GM12878 (cell line): ENCODE measurements around the gene TMEM128. TPM values are rescaled to one million over a fixed set of nuclear protein-coding genes. Genes with fewer than 3 reads are reported as not detected.

ENCODE experiments used
- ATAC-seq: fragments of 200-7000 bp; cut with Tn5 transposase; 3 replicates; pipeline ENCODE4 v1.9.1; 2020; ENCODE audit warnings: mild to moderate bottlenecking, moderate library complexity
- BruUV-seq: library from RNA; stranded (reverse); fragments of 400-500 nt; replicated peaks from 2 replicates; lab custom pipeline; 2021; lab: Mats Ljungman, UMichigan
- CTCF ChIA-PET: fragments of 300-600 bp; sonication (Branson Sonifier 250); formaldehyde crosslinking; extraction: SDS; loops from one replicate; lab custom pipeline; 2021; ENCODE audit warnings: inconsistent platforms; lab: Yijun Ruan, JAX
- POLR2A ChIA-PET: fragments of 350-600 bp; formaldehyde crosslinking; extraction: SDS; loops from one replicate; lab custom pipeline; 2021; ENCODE audit warnings: inconsistent platforms; lab: Charles Lee
- RAD21 ChIA-PET: fragments of 300-600 bp; sonication (Branson Sonifier 250); formaldehyde crosslinking; loops from one replicate; lab custom pipeline; 2023; ENCODE audit warnings: antibody characterized with exemption; ENCODE audit not compliant: unreplicated experiment; lab: Charles Lee
- SMC1A ChIA-PET: fragments of 300-600 bp; sonication (Branson Sonifier 250); formaldehyde crosslinking; loops from one replicate; lab custom pipeline; 2023; ENCODE audit not compliant: unreplicated experiment, uncharacterized antibody; lab: Charles Lee
- DNase-seq: peaks from one replicate; pipeline ENCODE4 v3.0.0-alpha.2; 2011; ENCODE audit warnings: low read depth, low spot score
- FAIRE-seq: peaks from 3 replicates; lab custom pipeline; 2011; peaks lifted over from hg19 to GRCh38; lab: Jason Lieb, UNC
- H2AFZ ChIP-seq: 2 replicates; pipeline ENCODE4 v1.6.0; 2011; ENCODE audit warnings: low read depth, low read length, control low read depth; ENCODE audit not compliant: control insufficient read depth
- H3K27ac ChIP-seq: 2 replicates; pipeline ENCODE4 v1.5.1; 2011; ENCODE audit warnings: control low read depth; ENCODE audit not compliant: control insufficient read depth, insufficient read depth
- H3K27me3 ChIP-seq, 2 experiments: replicated peaks in 1 of 2; 2 replicates each; pipeline versions ENCODE4 v1.6.0 to v1.6.1; 2011; ENCODE audit warnings: low read length in 1 of 2; ENCODE audit not compliant: control insufficient read depth in 2 of 2, insufficient read depth in 2 of 2
- H3K36me3 ChIP-seq, 2 experiments: 2 replicates each; pipeline ENCODE4 v1.5.1; 2011; ENCODE audit warnings: low read length in 1 of 2; ENCODE audit not compliant: control insufficient read depth in 2 of 2, insufficient read depth in 2 of 2
- H3K4me1 ChIP-seq: 2 replicates; pipeline ENCODE4 v1.6.1; 2011; ENCODE audit warnings: mild to moderate bottlenecking, low read length, moderate library complexity, mixed read lengths; ENCODE audit not compliant: control insufficient read depth, insufficient read depth
- H3K4me2 ChIP-seq: 2 replicates; pipeline ENCODE4 v1.6.0; 2011; ENCODE audit warnings: control low read depth; ENCODE audit not compliant: control insufficient read depth, insufficient read depth
- H3K4me3 ChIP-seq: fragments of 200-600 bp; sonication (generic); 2 replicates; pipeline ENCODE4 v1.5.1; 2016
- H3K79me2 ChIP-seq: 2 replicates; pipeline ENCODE4 v1.6.0; 2011; ENCODE audit warnings: low read length; ENCODE audit not compliant: control insufficient read depth, insufficient read depth
- H3K9ac ChIP-seq: 2 replicates; pipeline ENCODE4 v1.8.0; 2011; ENCODE audit warnings: low read length, control low read depth, mixed read lengths; ENCODE audit not compliant: control insufficient read depth, insufficient read depth
- H3K9me3 ChIP-seq: replicated peaks from 3 replicates; pipeline ENCODE4 v1.5.1; 2011; ENCODE audit warnings: mild to moderate bottlenecking, low read length; ENCODE audit not compliant: control insufficient read depth, insufficient read depth
- H4K20me1 ChIP-seq: 2 replicates; pipeline ENCODE4 v1.6.0; 2011; ENCODE audit not compliant: control insufficient read depth, insufficient read depth
- CREB1 ChIP-seq: IDR thresholded peaks from 2 replicates; pipeline ENCODE4 v1.6.1; 2012; ENCODE audit warnings: low read depth, mild to moderate bottlenecking, inconsistent platforms
- CTCF ChIP-seq, 3 experiments: IDR thresholded peaks in 2 of 3; conservative IDR thresholded peaks in 1 of 3; 2 replicates each; pipeline ENCODE4 v1.5.1; 2011; ENCODE audit warnings: low read depth in 3 of 3, low read length in 3 of 3, mild to moderate bottlenecking in 3 of 3, control low read depth in 2 of 3, moderate library complexity in 2 of 3, inconsistent platforms in 1 of 3, mixed read lengths in 1 of 3; ENCODE audit not compliant: control insufficient read depth in 2 of 3, insufficient read depth in 1 of 3; ENCODE audit errors: extremely low read depth in 1 of 3
- ESRRA ChIP-seq: IDR thresholded peaks from 2 replicates; pipeline ENCODE4 v1.6.1; 2012; ENCODE audit warnings: mild to moderate bottlenecking, low read length, improper control_type of control experiment
- GABPA ChIP-seq: IDR thresholded peaks from 2 replicates; pipeline ENCODE4 v1.6.1; 2014; ENCODE audit warnings: antibody characterized with exemption, low read depth, mild to moderate bottlenecking, inconsistent platforms
- HSF1 ChIP-seq: fragments of 150-350 bp; IDR thresholded peaks from 2 replicates; pipeline ENCODE4 v1.6.1; 2014; ENCODE audit warnings: mild to moderate bottlenecking, low read depth, low read length
- IRF4 ChIP-seq: IDR thresholded peaks from 2 replicates; pipeline ENCODE4 v1.6.1; 2011; ENCODE audit warnings: low read depth, low read length
- PAX5 ChIP-seq: IDR thresholded peaks from 2 replicates; pipeline ENCODE4 v1.6.1; 2011; ENCODE audit warnings: low read depth, low read length, borderline replicate concordance
- POU2F2 ChIP-seq: IDR thresholded peaks from 3 replicates; pipeline ENCODE4 v1.6.1; 2011; ENCODE audit warnings: low read depth, mild to moderate bottlenecking, low read length, borderline replicate concordance
- RB1 ChIP-seq: fragments of 450-650 bp; formaldehyde crosslinking; IDR thresholded peaks from 2 replicates; pipeline ENCODE4 v1.6.1; 2017; ENCODE audit warnings: mild to moderate bottlenecking, borderline replicate concordance
- SPI1 ChIP-seq: IDR thresholded peaks from 2 replicates; pipeline ENCODE4 v1.6.1; 2011; ENCODE audit warnings: low read depth, mild to moderate bottlenecking, low read length, moderate library complexity, borderline replicate concordance; ENCODE audit not compliant: insufficient read depth
- SUPT20H ChIP-seq: IDR thresholded peaks from 2 replicates; pipeline ENCODE4 v1.6.1; 2011; ENCODE audit warnings: low read depth, mild to moderate bottlenecking, low read length, moderate library complexity, borderline replicate concordance; ENCODE audit not compliant: control insufficient read depth
- YBX1 ChIP-seq: fragments of 450-650 bp; IDR thresholded peaks from 2 replicates; pipeline ENCODE4 v1.6.1; 2016; ENCODE audit warnings: antibody characterized with exemption
- ZNF24 ChIP-seq: fragments of 450-650 bp; IDR thresholded peaks from 2 replicates; pipeline ENCODE4 v1.6.1; 2017; ENCODE audit warnings: antibody characterized with exemption, mild to moderate bottlenecking
- WGBS: methylation state at CpG from one replicate; pipeline ENCODE4 v1.1.6; 2016; ENCODE audit warnings: low lambda C conversion rate; ENCODE audit not compliant: insufficient replicate concordance, insufficient coverage; ENCODE audit errors: missing lambda C conversion rate; 5-methylcytosine and 5-hydroxymethylcytosine counted together
- in situ Hi-C: fragments of 300-500 bp; cut with MboI; formaldehyde crosslinking; loops from 9 replicates; pipeline ENCODE4 v1.14.3; 2018; ENCODE audit warnings: mixed read lengths
- intact Hi-C: fragments of 100-400 bp; cut with micrococcal nuclease; formaldehyde crosslinking; loops from one replicate; pipeline ENCODE4 v1.14.2; 2022; ENCODE audit not compliant: unreplicated experiment
- polyA plus RNA-seq, 11 experiments: library from polyadenylated mRNA; depleted of rRNA in 4 of 11; unstranded in 6 of 11; stranded (reverse) in 5 of 11; fragments of >200 nt; fragmentation: Nextera tagmentation in 4 of 11; fragmentation: Illumina TruSeq in 1 of 11; extraction: Ambion mirVana in 4 of 11; extraction: Trizol in 1 of 11; gene quantifications; 1 replicate in 1 of 11; 2 replicates in 10 of 11; pipeline versions ENCODE4 v1.2.1 to v1.2.3, GENCODE V29; 2011 to 2016; ENCODE audit warnings: inconsistent platforms in 2 of 11, missing spikeins in 2 of 11, low read depth in 1 of 11
- total RNA-seq, 4 experiments: library from RNA; depleted of rRNA in 3 of 4; stranded (reverse); fragments of >200 nt in 3 of 4; fragmentation: Illumina TruSeq in 1 of 4; extraction: Trizol in 1 of 4; gene quantifications; 2 replicates each; pipeline versions ENCODE4 v1.2.1 to v1.2.3, GENCODE V29; 2013 to 2021

The TMEM128 gene
- total and polyA plus RNA-seq, 10 of the 15 experiments (the other 5 are each of a cell fraction or from before 2014, with no cell fraction given) = 9.3 to 44.2 (median 18.9) TPM

GRCh38 chr4:4284827-4285618 is 37.0 kb upstream of the TMEM128 start:
- TF ChIP-seq SPI1 = no peak
- TF ChIP-seq IRF4 = no peak
- TF ChIP-seq, all 136 proteins: peak for 0
- Histone ChIP-seq H3K27ac (no peak overlapping the region), H2AFZ (no peak overlapping the region), H3K36me3 (peaks cover 8 to 19% of the 10 kb centered on the region in 2 experiments), H4K20me1 (no peaks in the 10 kb centered on the region), H3K4me1 (peaks cover 3% of the 10 kb centered on the region), H3K9me3 (no peaks in the 10 kb centered on the region), H3K9ac (no peak overlapping the region), H3K4me2 (no peak overlapping the region; the same call in 1 of the 2 replicates), H3K4me3 (no peak overlapping the region), H3K27me3 (no peaks in the 10 kb centered on the region), H3K79me2 (peaks cover 34% of the 10 kb centered on the region)
- RAD21 ChIA-PET = no interaction called here
- SMC1A ChIA-PET = interaction anchor here (1.2 to 1.8 kb wide), 2 partner anchors 19 to 34 kb away, joined by 3 to 4 read pairs; no protein-coding TSS in a partner anchor
- in situ Hi-C loops (no loop called here), intact Hi-C loops (no loop called here)
- POLR2A ChIA-PET = interaction anchor here (0.5 kb wide), 1 partner anchor 15 kb away, joined by 7 read pairs; no protein-coding TSS in a partner anchor
- DNase-seq = no peak
- no peak for ATAC-seq
- no TSS peak for BruUV-seq
- no peak for FAIRE-seq
- CTCF ChIA-PET = interaction anchor here (0.6 to 2.7 kb wide), 3 partner anchors 15 to 34 kb away, joined by 3 to 13 read pairs (median 4); no protein-coding TSS in a partner anchor
- WGBS = 90% methylated on average over 11 of the region's 11 CpGs

GRCh38 chr4:4281787-4282186 is 33.8 kb upstream of the TMEM128 start:
- H4K20me1 ChIP-seq = no peaks in the 10 kb centered on the region
- peaks cover 5% of the 10 kb centered on the region for H3K79me2 ChIP-seq
- ChIA-PET CTCF (interaction anchor here (0.6 to 1.3 kb wide), 4 partner anchors 8 to 1138 kb away, joined by 3 read pairs; no protein-coding TSS in a partner anchor), RAD21 (no interaction called here), SMC1A (interaction anchor here (0.7 to 0.8 kb wide), 2 partner anchors 30 to 56 kb away, joined by 3 read pairs; no protein-coding TSS in a partner anchor), POLR2A (no interaction called here)
- H3K36me3 ChIP-seq = peaks cover 14 to 33% of the 10 kb centered on the region in 2 experiments
- H3K4me3 ChIP-seq = no peak overlapping the region
- H3K4me2 ChIP-seq = no peak overlapping the region
- H3K9ac ChIP-seq = no peak overlapping the region
- intact Hi-C loops = no loop called here
- WGBS = 90% methylated on average over 6 of the region's 6 CpGs
- no peaks in the 10 kb centered on the region for H3K4me1 ChIP-seq
- H3K9me3 ChIP-seq = no peaks in the 10 kb centered on the region
- in situ Hi-C loops = no loop called here
- ATAC-seq (no peak), FAIRE-seq (no peak), DNase-seq (no peak)
- no TSS peak for BruUV-seq
- no peaks in the 10 kb centered on the region for H3K27me3 ChIP-seq
- no peak overlapping the region for H3K27ac ChIP-seq
- no peak overlapping the region for H2AFZ ChIP-seq
- TF ChIP-seq CREB1 = no peak
- no peak for TF ChIP-seq HSF1
- no peak for TF ChIP-seq CTCF (IDR thresholded peaks at IDR 0.05 in 2 of 3, conservative IDR thresholded peaks at IDR 0.05 in 1 of 3; ENCODE audit: control insufficient read depth in 2 of 3, extremely low read depth in 1 of 3, insufficient read depth in 1 of 3, low read depth in 3 of 3, low read length in 3 of 3)
- no peak for TF ChIP-seq SUPT20H
- no peak for TF ChIP-seq GABPA
- no peak for TF ChIP-seq YBX1
- no peak for TF ChIP-seq ZNF24
- TF ChIP-seq PAX5 = no peak
- TF ChIP-seq RB1 = no peak
- no peak for TF ChIP-seq ESRRA
- TF ChIP-seq POU2F2 = no peak
